Measurements from ENCODE around the gene BTBD8.

The BTBD8 gene

GRCh38 chr1:92159593-92159992, 79.4 kb downstream of the BTBD8 start:
- DNase-seq (ENCODE audit: extremely low read depth, low read depth): no peak
- no peak for TF ChIP-seq CTCF (IDR thresholded peaks at IDR 0.05; ENCODE audit: low read depth, low read length)

- no peak for DNase-seq (ENCODE audit: extremely low read depth, low read depth)
- no peak for TF ChIP-seq CTCF (IDR thresholded peaks at IDR 0.05; ENCODE audit: low read depth, low read length)
Measured at GRCh38 chr1:92165389-92165788, 85.2 kb downstream of the BTBD8 start.

- TF ChIP-seq CTCF (IDR thresholded peaks at IDR 0.05; ENCODE audit: low read depth, low read length): no peak
- DNase-seq (ENCODE audit: extremely low read depth, low read depth): no peak
Measured at GRCh38 chr1:92167151-92167550, 87.0 kb downstream of the BTBD8 start.

- DNase-seq (ENCODE audit: extremely low read depth, low read depth): no peak
- TF ChIP-seq CTCF (IDR thresholded peaks at IDR 0.05; ENCODE audit: low read depth, low read length): no peak
Measured at GRCh38 chr1:92168657-92169056, 88.5 kb downstream of the BTBD8 start.

GRCh38 chr1:92169214-92170005, 89.3 kb downstream of the BTBD8 start:
- DNase-seq (ENCODE audit: extremely low read depth, low read depth): no peak
- TF ChIP-seq CTCF (IDR thresholded peaks at IDR 0.05; ENCODE audit: low read depth, low read length): no peak

GRCh38 chr1:92184632-92185031, 104.5 kb downstream of the BTBD8 start:
- DNase-seq (ENCODE audit: extremely low read depth, low read depth): peak; percentile 27

More at GRCh38 chr1:92184632-92185031, 104.5 kb downstream of the BTBD8 start:
- TF ChIP-seq CTCF (IDR thresholded peaks at IDR 0.05; ENCODE audit: low read depth, low read length): no peak
